NCI-H2171 (cell line): Measurements from ENCODE around the gene GLI1.

ENCODE experiments used
- DNase-seq: peaks from one replicate; lab custom pipeline; 2025; lab: John Stamatoyannopoulos, UW

Gene GLI1

GRCh38 chr12:57461276-57461916 is 1.8 kb downstream of the GLI1 start:
- DNase-seq: peak; percentile 43

GRCh38 chr12:57461917-57462250 is 2.3 kb downstream of the GLI1 start:
- no peak for DNase-seq

GRCh38 chr12:57462251-57462911 is 2.8 kb downstream of the GLI1 start:
- DNase-seq: peak; percentile 95

- DNase-seq: no peak
These were observed 3.3 kb downstream of the GLI1 start for GRCh38 chr12:57462912-57463253.

GRCh38 chr12:57464569-57464968 is 5.0 kb downstream of the GLI1 start:
- DNase-seq: no peak

- DNase-seq: no peak
These were observed 5.6 kb downstream of the GLI1 start for GRCh38 chr12:57465030-57465746.

- DNase-seq: no peak
These were observed 6.3 kb downstream of the GLI1 start for GRCh38 chr12:57465747-57466505.

- no peak for DNase-seq
These were observed 7.8 kb downstream of the GLI1 start for GRCh38 chr12:57467212-57467874.

- DNase-seq: no peak
These were observed 8.3 kb downstream of the GLI1 start for GRCh38 chr12:57467915-57468314.

- no peak for DNase-seq
These were observed 9.9 kb downstream of the GLI1 start for GRCh38 chr12:57469296-57470164.

GRCh38 chr12:57470286-57470969 is 10.8 kb downstream of the GLI1 start:
- no peak for DNase-seq

- no peak for DNase-seq
These were observed 11.5 kb downstream of the GLI1 start for GRCh38 chr12:57470970-57471656.

- no peak for DNase-seq
These were observed 12.1 kb downstream of the GLI1 start for GRCh38 chr12:57471661-57472060.

GRCh38 chr12:57472391-57472790 is 12.8 kb downstream of the GLI1 start:
- DNase-seq: no peak

GRCh38 chr12:57473392-57473791 is 13.8 kb downstream of the GLI1 start:
- DNase-seq: no peak

GRCh38 chr12:57473886-57474285 is 14.3 kb downstream of the GLI1 start:
- DNase-seq: no peak

GRCh38 chr12:57474430-57474829 is 14.8 kb downstream of the GLI1 start:
- DNase-seq: no peak

GRCh38 chr12:57474862-57475261 is 15.3 kb downstream of the GLI1 start:
- DNase-seq: no peak

GRCh38 chr12:57475271-57476161 is 15.9 kb downstream of the GLI1 start:
- no peak for DNase-seq
